NCI-H2081 (cell line): ENCODE data around the gene ADAMTS1.
"Not testable (repeated sequence)": the region's sequence is repeated elsewhere in the genome, so short reads cannot be mapped to it uniquely, and the experiment has no call there.

Experiments
- DNase-seq, 2 experiments: peaks; one replicate each; lab custom pipeline; 2025; lab: John Stamatoyannopoulos, UW

The ADAMTS1 gene

DNA sequence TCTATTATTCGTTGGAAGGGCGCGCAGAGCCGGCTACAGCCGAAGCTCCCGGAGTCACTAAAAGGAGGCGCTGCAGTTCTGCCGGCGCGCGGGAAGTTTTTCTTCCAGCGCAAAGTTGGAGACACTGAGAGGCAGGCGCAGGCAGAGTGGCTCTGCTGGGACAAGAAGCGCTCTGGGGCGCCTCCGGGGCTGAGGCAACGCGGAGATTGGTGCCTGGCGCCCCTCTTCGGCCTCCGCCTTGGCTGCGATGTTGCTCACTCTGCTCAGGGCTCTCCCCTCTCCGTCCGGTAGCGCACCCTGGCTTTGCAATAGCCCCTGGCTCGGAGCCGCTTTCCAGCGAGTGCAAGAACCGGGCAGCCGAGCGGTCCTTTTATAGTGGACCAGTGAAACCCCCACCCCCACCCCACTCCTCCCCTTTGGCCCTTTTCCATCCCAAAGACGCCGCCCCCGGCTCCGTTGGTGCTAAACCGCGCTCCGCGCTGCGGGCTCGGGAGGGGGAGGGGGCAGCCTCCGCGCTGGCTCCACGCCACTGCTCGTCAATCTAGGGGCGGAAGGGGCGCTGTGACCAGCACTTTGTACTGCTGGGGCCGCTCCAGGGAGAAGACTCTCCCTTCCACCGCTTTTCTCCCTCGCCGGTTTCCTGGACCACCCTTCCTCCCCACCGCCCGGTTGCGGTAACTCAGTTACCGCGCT lies at the start of gene ADAMTS1:
Gene ADAMTS1 (minus strand): TSS at position 344 of the 693 bp plus-strand sequence. CDS start 455 bp downstream, outside the sequence.
- peak in 1 of 2 experiments; percentile 9 for DNase-seq

GRCh38 chr21:26892151-26892550 lies 46.9 kb upstream of the ADAMTS1 start:
- no peak for DNase-seq

DNA sequence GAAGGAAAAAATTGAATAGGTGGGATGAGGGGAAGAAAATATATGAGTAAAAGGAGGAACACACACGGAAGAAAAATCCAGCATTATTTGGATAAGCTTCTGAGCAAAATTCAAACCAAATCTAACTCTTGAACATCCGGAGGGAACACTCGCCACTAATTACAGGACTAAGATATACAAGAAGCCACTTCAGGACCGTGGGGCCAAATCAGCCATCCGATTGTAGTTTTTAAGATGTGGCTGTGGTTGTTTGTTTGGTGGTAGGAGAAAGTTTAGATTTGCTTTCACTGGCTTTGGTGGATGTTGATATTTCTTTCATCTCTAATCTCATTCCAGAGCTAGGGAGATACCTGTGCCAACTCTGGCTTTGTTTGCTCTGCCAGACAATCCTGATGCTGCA lies 43.7 kb upstream of the ADAMTS1 start:
- DNase-seq = no peak

- DNase-seq = no peak
Measured at GRCh38 chr21:26888256-26888655, 43.0 kb upstream of the ADAMTS1 start.

DNA sequence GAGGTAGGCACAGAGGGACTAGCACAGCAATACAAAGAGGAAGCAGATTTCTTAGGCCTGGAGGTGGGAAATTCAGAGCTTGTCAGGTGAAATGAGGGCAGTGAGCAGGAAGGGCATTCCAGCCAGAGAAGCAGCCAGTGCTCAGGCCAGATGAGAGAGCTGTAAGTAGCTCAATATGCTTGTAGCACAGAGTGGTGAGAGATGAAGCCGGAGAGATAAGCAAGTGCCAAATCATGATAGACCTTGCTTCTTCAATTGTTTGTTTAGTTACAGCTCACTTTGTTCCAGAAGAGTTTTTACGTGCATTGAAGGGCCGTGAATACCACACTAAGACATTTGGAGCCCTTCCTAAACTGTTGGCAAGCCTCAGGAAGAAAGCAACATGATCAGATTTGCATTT lies 42.0 kb upstream of the ADAMTS1 start:
- DNase-seq = no peak

- DNase-seq = no peak
Measured at GRCh38 chr21:26884436-26884835, 39.2 kb upstream of the ADAMTS1 start.

- no peak for DNase-seq
Measured at GRCh38 chr21:26883768-26884167, 38.6 kb upstream of the ADAMTS1 start.

- peak in 1 of 2 experiments; percentile 0 for DNase-seq
Measured at GRCh38 chr21:26881504-26882228, 36.5 kb upstream of the ADAMTS1 start.

DNA sequence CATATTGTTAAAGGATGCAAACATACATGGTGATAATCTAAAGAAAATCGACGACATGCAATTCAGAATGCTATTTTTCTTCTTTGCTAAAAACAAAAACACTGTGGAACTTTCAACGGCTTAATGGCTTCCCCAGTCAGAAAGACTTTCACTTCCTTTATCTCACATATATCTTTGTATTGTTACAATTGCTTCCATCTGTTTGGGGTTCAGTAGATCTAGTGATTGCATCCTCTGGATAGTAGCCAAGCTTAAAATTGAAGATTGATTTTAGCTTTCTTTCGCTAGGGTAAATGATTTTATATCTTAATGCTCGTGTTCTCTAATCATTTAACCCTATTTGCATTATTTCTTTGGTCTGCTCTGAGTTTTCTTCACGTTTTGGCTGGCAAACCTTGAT lies 31.8 kb upstream of the ADAMTS1 start:
- DNase-seq = no peak

- DNase-seq = no peak
Measured at GRCh38 chr21:26874347-26874746, 29.1 kb upstream of the ADAMTS1 start.

GRCh38 chr21:26865857-26866256 lies 20.6 kb upstream of the ADAMTS1 start:
- no peak for DNase-seq

GRCh38 chr21:26856871-26857350 lies 11.7 kb upstream of the ADAMTS1 start:
- not testable (repeated sequence) for DNase-seq

- not testable (repeated sequence) for DNase-seq
Measured at GRCh38 chr21:26854695-26855094, 9.5 kb upstream of the ADAMTS1 start.

- no peak for DNase-seq
Measured at GRCh38 chr21:26852423-26852822, 7.2 kb upstream of the ADAMTS1 start.

DNA sequence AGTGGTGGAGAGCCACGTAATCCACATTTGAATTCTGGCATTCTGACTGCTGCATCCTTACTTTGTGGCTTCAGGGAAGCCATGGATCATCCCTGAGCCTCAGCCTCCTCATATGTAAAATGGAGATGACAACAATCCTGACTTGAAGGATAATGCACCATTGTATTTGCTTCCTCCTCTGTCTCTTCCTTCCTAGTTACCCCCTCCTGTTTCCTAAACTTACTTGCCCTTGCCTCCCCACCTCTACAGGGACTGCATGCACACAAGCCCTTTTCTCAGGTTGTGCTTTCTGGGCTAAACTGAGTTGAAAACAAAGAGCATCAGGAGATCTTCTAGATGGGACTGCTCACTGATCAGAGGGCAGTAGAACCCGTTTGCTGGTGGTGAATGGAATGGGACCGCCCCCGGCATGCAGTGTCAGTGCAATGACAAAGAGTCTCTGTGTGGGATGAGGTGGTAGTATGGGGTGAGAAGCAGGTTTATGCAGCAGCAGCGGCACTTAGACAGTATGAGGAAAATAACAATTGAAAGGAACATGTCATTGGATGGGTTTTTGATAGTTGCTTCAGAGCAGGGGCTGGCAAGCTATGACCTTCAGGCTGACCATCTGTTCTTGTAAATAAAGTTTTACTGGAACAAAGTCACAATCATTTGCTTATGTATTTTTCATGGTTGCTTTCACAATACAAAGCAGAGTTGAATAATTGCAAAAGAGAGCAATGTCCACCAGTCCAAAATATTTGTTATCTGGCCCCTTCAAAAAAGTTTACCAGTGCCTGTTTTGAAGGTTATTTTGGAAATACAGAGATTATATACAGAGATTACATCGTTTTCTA lies 6.1 kb upstream of the ADAMTS1 start:
- DNase-seq = no peak

GRCh38 chr21:26850116-26850643 lies 5.0 kb upstream of the ADAMTS1 start:
- peak in 1 of 2 experiments; percentile 25 for DNase-seq

DNA sequence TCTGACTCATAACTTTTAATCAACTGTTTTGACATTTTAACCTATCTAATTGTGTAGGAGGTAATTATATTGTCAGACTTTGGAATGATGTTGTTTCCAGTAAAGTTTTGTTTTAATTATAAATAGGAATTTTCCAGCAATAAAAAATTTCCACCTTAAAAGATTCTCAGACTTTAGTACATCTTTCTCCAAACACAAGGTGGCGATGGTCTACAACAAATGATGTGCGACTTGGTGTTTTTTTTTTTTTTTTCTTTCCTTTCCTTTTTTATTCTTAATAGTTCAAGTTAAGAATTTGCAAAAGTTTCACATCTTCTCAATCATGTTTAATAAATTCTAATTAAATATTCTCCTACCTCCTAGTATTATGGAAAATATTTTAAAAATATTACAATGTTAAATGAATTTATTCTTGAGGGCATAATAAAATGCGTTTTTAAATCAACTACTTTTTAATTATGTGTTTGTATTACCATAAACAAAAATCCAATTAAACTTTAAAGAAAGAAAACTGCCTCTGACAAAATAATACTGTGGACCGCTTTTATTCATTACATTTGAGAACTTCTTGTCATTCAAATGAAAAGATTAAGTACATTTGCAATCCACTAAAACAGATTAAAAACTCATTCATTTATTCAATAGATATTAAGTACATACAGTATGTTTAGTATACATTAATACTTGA lies 4.4 kb upstream of the ADAMTS1 start:
- DNase-seq = peak; percentile 13 to 23

DNA sequence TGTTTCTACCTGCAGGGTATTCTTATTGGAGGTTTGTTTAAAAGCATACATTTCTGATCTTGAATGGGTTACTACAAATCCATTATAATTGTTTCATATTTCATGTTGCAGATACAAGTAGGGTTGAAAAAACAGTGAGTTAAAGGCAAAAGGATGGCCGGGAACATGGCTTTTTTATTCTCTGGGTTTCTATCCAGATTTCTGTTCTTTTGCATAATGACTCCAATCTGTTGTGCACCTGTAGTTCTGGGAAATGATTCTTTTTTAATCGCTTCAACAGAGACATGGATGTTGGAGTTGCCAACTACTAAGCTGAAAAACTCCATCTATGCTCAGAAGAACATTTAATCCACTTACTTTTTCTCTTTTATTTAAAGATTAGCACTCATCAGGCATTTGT lies 2.7 kb upstream of the ADAMTS1 start:
- no peak for DNase-seq

GRCh38 chr21:26847002-26847401 lies 1.8 kb upstream of the ADAMTS1 start:
- DNase-seq = no peak

DNA sequence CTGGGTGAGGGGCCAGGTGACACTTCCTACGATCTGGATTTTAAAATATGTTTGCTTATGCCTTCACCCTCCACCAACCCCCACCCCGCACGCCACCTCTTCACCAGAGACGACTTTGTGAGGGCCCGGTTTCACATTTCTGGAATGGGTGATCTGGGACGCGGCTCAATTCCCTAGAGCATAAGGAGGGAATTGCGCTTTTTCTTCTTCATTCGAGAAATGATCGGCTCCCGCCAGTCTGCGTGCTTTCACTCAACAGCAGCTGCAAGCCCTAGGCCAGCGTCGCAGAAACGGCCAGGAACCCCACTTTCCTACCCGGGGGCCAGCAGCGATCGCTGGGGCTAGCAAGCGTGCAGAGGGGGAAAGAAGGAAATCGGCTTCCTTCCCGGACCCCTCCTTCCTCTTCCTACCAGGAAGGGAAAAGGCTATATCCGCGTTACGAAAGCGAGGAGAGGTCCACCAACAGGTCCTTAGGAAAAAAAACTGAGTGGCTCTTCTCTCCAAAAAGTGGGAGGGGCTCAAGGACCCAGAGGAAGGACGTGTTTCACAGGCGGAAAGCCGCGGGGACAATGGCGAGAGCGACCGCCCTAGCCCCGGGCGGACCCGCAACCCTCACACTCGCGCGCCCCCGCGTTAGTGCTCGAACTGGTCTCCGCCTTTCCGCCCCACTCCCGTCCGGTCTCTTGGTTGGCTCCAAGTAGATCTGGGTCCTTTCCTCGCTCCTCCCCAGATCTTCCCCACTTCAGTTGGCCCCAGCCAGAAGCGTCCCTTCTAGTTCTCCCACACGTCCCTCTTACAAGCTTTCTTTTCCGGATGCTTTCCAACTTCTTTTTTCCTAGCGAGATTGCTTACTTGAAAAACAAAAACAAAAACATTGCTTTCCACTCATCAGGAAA lies 1.1 kb upstream of the ADAMTS1 start:
- DNase-seq = no peak

- no peak for DNase-seq
Measured at GRCh38 chr21:26845759-26846035, 488 bp upstream of the ADAMTS1 start.
